HS-27A (cell line): Measurements from ENCODE around the gene CCDC126.
A peak's percentile ranks its signal among the peaks of the same experiment; 100 is the strongest.
"Not testable (repeated sequence)": the region's sequence is repeated elsewhere in the genome, so short reads cannot be mapped to it uniquely, and the experiment has no call there.

Experiments
- DNase-seq: peaks from one replicate; pipeline ENCODE4 v3.0.0-alpha.2; 2012; ENCODE audit warnings: low read depth, missing footprints

CCDC126 gene, protein sequence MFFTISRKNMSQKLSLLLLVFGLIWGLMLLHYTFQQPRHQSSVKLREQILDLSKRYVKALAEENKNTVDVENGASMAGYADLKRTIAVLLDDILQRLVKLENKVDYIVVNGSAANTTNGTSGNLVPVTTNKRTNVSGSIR

GRCh38 chr7:23597094-23598091 is at the start of gene CCDC126:
CCDC126 (plus strand) TSS chr7:23597382; CDS start chr7:23611316, 13,934 bp downstream.
- DNase-seq, result peak; percentile 61

GRCh38 chr7:23547662-23548061 is 49.5 kb upstream of the CCDC126 start:
- DNase-seq, result no peak

DNA sequence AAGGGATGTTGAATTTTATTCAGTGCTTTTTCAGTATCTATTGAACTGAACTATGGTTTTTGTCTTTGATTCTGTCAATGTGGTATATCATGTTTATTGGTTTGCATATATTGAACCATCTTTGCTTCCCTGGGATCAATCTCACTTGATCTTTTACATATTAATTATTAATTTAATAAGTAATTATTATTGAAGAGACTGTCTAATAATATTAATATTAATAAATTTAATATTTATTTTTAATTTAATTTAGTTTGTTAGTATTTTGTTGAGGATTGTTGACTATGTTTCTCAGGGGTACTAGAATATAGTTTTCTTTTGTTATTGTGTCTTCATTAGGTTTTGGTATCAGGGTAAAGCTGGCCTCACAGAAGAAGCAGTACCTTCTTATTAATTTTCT is 38.9 kb upstream of the CCDC126 start:
- DNase-seq, result no peak

DNA sequence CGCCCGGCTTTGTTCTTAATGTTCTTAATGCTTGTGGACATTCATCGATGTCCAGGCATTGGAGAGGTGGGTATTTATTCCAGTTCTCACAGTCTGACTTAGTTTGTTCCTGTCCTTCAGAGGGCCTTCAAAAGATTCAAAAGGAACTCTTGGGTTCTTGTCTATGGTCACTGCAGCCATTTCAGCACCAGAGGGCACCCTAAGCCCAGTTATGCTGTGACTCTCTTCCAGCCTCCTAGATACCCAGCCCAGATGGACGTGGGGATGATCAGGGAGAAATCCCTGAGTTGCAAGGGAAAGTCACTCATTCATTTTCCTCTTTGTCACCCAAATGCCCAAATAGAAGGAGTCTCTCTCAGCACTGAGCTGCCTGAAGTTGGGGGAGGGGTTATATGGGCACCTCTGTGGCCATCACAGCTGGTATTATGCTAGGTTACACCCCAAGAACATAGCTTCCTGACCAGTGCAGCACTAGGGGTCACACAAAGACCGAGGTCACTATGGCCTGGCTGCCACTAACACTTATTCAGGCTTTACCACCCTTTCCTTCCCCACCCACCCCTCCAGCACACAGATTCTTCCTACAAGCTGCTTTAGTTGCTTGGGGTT is 26.5 kb upstream of the CCDC126 start:
- DNase-seq, result peak; percentile 41

DNA sequence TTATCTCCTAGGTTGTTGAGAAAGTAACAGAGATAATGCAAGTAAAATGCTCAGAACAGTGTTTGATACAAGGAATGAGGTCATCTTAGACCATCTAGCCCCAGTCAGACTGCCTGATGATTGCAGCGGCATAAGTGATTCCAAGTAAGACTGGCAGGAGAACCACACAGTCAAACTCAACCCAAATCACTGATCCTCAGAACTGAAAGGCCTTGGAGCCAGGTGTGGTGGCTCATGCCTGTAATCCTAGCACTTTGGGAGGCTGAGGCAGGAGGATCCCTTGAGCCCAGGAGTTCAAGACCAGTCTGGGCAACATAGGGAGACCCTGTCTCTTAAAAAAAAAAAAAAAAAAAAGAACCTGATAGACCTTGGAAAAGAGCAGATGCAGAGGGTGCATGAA is 15.2 kb upstream of the CCDC126 start:
- DNase-seq, result not testable (repeated sequence)

DNA sequence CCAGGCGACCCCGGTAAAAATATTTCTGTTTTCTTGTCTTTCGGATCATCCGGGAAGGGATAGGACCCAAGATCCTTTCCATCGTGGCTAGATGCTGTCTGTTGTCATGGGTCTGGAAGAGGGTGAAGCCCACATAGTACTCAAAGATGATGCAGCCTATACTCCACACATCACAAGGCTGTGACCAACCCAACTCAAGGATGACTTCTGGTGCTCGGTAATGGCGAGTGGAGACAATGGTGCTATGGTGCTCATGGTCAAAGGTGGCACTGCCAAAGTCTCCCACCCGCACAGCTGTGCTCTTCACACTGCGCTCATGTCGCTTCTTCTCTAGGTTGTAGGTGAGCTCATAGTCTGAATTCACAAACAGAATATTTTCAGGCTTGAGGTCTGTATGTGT is 11.9 kb upstream of the CCDC126 start:
- DNase-seq, result not testable (repeated sequence)

- no peak for DNase-seq
Measured at GRCh38 chr7:23586159-23586558, 11.0 kb upstream of the CCDC126 start.

DNA sequence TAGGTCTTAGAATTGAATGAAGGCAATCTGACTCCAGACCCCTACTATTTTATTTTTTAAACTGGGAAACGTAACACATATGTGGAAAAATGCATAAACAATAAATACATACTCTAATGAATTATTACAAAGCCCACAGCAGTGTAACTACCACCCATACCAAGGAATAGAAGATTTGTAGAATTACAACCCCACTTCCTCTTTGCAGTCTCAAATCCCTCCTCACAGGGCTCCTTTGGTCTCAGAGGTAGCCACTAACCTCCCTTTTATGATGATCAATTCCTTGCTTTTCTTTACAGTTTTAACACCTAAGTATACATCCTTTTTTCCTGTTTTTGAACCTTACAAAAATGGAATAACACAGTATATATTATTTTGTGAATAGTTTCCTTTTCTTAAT is 6.7 kb upstream of the CCDC126 start:
- no peak for DNase-seq

GRCh38 chr7:23593706-23594105 is 3.5 kb upstream of the CCDC126 start:
- DNase-seq, result no peak

GRCh38 chr7:23594879-23595604 is 2.1 kb upstream of the CCDC126 start:
- no peak for DNase-seq

- DNase-seq, result no peak
Measured at GRCh38 chr7:23598296-23598695, 1.1 kb downstream of the CCDC126 start.

DNA sequence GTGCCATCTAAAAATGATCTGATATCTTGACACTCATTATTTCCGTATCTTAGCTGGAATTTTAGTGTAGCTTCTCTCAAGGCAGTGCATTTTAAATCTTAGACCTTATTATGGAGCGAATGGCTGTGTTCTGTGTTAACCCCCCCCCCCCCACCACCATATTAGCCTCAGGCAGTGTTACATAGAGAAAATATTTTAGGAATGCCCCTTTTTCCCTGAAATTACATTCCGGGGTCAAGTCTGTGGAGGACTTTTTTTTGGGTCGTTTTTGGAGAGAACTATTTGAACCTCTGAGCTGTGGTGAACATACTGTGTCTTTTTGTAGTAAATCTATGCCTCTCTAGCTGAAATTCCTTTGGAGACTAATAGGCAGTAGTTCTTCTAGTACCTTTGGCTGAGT is 3.1 kb downstream of the CCDC126 start:
- peak; percentile 26 for DNase-seq

DNA sequence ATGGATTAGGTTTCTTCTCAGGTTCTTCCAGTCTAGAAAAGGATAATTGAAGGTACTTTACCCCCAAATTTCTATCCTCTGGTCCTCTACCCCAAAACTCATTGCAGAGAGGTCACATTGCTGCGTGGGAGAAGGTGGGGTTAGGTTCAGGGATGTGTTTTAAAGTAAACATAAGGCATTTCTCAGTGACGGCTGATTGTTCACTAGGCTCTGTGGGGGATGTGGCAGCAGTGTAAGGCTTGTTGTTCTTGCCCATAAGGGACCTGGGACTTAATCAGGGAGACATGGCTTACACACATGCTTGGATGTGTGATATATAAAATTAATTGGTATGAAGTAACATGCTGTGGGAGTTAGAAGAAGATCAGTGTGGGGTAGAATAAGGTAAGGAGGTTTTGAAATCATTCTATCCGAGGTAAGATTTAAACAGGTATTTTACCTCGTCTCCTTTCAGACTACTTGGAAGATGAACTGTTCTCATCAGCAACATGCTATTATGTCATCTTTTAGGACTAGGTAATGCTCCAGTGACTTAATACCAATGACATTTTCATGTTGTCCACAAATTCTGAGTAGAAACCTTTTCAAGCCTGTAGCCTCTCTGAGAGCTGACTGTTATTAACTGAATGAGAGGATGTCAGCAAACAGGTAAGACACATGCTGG is 6.6 kb downstream of the CCDC126 start:
- DNase-seq, result no peak

DNA sequence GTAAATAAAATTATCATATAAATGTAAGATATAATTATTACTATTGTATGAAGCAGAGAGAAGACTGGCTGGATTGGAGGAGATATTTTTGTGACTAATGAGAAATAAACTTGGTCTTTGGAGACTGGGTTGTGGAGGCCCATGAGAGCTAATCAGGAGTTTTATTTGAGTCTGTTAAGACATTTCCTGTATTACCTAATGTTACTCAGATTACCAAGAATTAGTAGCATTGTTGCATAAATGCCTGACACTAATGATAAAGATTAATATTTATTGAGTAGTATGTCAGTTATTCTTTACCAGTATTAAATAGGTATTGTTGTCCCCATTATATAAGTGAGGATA is 7.1 kb downstream of the CCDC126 start:
- no peak for DNase-seq

GRCh38 chr7:23607130-23607529 is 9.9 kb downstream of the CCDC126 start:
- no peak for DNase-seq

DNA sequence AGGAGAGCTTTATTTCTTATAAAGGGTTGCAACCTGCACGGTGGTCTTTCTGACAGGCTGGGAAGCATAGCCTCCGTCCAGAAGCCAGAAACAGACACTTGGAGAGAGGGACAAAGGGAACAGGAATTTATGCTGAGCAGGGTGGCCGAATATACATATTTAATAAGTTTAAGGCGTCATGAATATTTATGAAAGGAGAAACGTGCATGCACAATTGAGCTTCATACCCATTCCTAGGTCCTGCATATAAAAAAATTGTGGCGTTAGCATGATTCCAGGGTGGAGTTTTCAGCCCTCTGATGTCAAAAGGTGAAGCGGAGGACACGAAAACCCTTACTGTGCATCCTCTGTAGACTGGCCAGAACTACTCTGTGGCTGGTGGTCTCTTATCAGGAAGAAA is 10.7 kb downstream of the CCDC126 start:
- no peak for DNase-seq

GRCh38 chr7:23615331-23615730 is 18.1 kb downstream of the CCDC126 start:
- DNase-seq, result no peak

GRCh38 chr7:23616593-23616992 is 19.4 kb downstream of the CCDC126 start:
- no peak for DNase-seq

DNA sequence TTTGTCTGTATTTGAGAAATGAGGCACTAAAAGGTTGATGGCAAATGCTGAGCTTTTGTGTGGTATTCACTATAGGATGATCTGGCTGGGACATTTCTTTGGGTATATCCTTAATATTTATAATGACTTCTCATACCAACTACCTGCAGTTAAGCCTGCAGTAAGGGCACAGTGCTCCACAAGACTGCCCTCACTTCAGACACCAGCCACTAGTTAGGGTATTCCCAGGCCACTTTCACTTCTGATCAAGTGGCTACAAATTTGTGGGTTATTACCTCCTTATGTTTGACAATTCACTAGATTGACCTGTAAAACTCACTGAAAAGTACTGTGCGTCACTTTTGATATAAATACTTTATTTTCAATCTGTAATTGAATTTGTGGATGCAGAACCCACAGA is 20.3 kb downstream of the CCDC126 start:
- no peak for DNase-seq

DNA sequence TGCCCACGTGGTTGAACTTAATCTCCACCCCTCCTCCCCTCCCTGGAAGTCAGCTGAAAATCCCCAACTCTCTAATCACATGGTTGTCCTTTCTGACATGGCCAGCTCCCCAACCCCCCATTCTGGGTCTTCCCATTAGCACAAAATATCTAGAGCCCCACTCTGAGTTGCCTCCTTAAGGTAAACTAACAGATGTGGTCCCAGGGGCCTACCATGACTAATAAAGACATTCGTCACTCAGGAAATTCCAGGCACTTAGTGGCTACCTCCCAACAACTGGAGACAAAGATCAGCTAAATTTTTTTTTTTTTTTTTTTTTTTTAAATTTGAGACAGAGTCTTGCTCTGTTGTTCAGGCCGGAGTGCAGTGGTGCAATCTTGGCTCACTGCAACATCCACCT is 21.1 kb downstream of the CCDC126 start:
- DNase-seq, result no peak

GRCh38 chr7:23619141-23619540 is 22.0 kb downstream of the CCDC126 start:
- no peak for DNase-seq

DNA sequence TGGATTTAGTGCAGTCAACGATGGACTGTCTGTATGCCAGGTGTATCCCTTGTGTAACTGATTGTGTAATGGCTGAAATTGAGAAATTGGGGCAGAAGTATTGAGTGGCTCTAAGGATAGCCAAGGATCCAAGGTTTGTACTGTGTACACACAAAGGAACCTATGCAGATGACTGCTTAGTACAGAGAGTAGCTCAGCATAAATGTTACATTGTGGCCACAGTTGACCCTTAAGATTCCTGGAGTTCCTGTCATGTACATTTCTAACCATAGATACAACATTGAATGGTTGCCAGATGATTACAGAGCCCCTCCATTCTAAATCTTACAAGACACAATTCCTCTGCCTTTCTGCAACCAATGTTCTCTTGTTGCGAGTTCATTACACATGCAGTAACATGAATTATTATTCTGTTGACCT is 25.3 kb downstream of the CCDC126 start:
- DNase-seq, result no peak
